Right renal pelvis (tissue), 4 donors: ENCODE measurements around the gene TBC1D22A. TPM values are rescaled to one million over a fixed set of nuclear protein-coding genes. Genes with fewer than 3 reads are reported as not detected.

Experiments used
- DNase-seq, 4 donors: peaks; one replicate each; pipeline ENCODE4 v3.0.0-alpha.2; 2013; ENCODE audit warnings: low read depth in 4 of 4, low spot score in 3 of 4, missing footprints in 1 of 4
- polyA plus RNA-seq, 4 donors: library from polyadenylated mRNA; unstranded; fragments of 120-200 nt; gene quantifications; one replicate each; pipeline ENCODE4 v1.2.1, GENCODE V29; 2013; ENCODE audit not compliant: insufficient read length in 4 of 4

The TBC1D22A gene
- polyA plus RNA-seq, 4 donors, result 17.8 to 19.7 (median 18.2) TPM

GRCh38 chr22:47122441-47123000, 360.1 kb downstream of the TBC1D22A start:
- DNase-seq, result no peak

DNA sequence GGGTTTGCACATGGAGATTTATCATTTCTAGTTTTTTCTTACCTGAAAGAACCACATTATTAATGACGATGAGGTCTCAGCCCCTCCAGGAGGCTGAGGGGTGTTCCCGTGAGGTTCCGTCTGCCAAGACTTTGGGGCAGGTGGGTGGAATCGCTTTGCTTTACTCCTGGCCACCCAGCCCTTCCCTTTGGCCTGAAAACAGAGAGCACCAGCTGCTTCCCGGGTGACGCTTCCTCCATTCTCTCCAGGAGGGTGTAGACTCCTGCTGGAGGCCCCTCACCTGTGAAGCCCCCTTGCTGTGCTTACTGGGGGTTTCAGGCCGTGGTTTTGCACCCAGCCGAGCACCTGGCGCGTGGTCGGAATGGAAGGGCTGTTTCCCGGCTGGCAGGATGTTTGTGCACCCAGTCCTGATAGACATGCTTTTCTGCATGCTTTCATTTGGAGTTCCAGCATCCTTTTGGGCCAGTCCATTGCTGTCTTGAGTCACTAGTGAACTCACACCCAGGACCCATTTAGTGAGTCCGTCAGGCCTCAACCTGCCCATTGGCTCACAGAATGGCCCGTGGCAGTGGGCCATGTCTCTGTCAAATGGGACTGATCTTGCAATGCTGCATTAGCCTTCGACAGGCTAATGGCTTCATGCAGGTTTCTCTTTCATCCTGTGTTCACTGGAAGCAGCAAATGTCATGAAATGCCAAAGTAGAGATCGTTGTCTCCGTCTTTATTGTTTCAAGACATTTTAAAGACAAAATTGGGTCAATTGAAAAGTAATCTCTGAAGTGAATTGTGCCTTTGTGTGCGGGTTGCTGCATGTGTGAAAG, 360.8 kb downstream of the TBC1D22A start:
- no peak for DNase-seq

- DNase-seq, result no peak
Measured at GRCh38 chr22:47123827-47124442, 361.5 kb downstream of the TBC1D22A start.

- DNase-seq, result no peak
Measured at GRCh38 chr22:47124451-47124881, 362.0 kb downstream of the TBC1D22A start.

GRCh38 chr22:47124961-47125360, 362.5 kb downstream of the TBC1D22A start:
- DNase-seq, result no peak

DNA sequence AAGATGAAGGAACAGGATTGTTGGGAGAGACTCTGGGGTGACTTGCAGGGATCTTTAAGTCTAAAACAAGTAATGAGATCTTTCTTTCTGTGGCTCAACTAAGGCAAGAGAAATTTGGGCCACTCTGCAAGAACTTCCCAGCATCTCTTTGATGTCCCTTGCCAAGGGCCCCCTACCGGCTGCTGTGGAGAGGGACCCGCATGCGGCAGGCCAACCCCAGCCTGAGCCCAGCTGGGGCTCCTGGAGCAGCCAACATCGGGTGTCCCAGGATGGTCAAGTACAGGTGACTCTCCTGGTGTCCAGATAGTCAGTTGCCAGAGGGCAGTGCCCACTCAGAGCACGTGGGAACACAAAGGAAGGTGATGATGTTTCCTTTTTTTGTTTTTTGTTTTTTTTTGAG, 363.2 kb downstream of the TBC1D22A start:
- no peak for DNase-seq

GRCh38 chr22:47126344-47126811, 363.9 kb downstream of the TBC1D22A start:
- no peak for DNase-seq

DNA sequence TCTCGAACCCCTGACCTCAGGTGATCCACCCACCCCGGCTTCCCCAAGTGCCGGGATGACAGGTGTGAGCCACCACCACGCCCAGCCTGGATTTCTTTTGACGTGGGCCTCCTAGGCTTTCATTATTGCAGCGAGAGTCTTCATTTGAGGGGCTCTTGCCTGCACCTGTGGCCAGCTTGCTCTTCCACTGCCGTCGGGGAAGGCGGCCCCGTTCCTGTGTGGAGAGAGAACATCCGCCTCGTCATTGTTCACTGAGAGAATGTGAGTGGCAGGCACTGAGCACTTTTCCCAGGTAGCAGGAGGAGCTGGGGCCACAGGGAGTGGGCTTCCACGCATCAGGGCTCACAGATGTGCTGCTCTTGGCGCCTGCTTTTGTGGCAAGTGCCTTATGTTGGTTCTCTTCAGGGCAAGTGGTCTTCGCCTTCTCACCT, 365.0 kb downstream of the TBC1D22A start:
- no peak for DNase-seq

DNA sequence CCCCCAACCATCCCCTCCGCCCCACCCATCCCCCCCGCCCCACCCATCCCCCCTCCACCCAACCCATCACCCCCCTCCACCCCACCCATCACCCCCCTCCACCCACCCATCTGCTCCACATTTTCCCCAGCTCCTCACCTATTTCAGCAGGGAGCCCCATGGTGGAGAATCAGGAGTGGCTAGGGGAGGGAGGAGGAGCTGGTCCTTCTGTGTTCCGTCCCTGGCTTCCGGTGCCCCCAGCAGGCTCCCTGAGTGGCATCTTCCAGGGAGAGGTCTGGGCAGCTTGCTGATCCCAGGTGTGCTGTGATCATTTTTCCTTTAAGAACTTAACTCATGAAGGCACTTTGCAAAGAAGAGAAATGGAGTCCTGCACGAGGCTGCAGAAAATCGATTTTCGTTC, 365.8 kb downstream of the TBC1D22A start:
- DNase-seq, result no peak

GRCh38 chr22:47128622-47129215, 366.3 kb downstream of the TBC1D22A start:
- no peak for DNase-seq

- DNase-seq, result no peak
Measured at GRCh38 chr22:47129902-47130635, 367.6 kb downstream of the TBC1D22A start.

DNA sequence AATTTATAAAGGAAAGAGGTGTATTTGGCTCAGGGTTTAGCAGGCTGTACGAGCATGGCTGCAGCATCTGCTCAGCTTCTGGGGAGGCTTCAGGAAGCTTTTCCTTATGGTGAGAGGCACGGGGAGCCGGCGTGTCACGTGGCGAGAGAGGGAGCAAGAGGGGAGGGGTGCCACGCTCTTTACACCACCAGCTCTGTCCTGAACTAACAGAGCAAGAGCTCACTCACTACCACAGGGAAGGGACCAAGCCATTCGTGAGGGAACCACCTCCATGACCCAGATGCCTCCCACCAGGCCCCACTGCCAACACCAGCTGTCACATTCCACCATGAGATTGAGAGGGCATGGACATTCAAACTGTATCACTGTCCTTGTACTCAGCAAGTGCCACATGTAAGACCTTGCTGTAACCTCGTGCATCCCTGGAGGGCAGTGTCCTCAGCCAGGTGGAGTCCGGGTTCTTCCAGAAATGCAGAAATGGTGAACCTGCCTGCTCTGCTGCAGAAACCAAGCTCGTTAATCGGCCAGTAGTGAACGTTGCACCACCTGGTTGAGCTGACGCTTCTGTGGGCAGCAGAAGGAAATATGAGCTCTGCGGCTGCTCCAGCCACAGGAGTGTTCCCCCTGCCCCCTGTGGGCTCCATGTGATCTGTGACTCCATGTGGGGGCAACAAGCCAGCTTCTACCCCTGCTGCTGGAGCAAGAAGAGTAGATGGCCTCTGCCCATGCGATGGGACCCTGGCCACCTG, 368.6 kb downstream of the TBC1D22A start:
- no peak for DNase-seq

GRCh38 chr22:47131632-47132427, 369.4 kb downstream of the TBC1D22A start:
- DNase-seq, result no peak

DNA sequence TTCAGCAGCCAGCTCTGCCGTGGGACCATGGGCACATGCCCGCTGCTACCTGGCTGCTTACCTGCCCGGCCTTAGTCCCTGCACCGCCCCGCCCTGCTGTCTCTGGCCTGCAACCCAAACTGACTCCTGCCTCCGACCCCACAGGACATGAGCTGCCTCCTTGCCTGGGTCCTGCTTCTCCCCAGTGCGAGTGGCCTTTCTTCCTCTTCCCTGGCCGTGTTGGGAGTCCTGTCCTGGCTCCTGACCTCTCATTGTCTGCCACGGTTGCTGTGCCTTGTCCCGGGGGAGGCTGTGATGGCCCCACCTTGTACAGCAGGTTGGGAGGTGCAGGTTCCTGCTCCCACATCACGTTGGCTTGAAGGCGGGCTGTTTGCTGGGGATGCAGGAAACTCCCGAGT, 370.0 kb downstream of the TBC1D22A start:
- DNase-seq, result no peak

- no peak for DNase-seq
Measured at GRCh38 chr22:47133061-47133969, 370.9 kb downstream of the TBC1D22A start.

GRCh38 chr22:47134222-47134621, 371.8 kb downstream of the TBC1D22A start:
- DNase-seq, result no peak

DNA sequence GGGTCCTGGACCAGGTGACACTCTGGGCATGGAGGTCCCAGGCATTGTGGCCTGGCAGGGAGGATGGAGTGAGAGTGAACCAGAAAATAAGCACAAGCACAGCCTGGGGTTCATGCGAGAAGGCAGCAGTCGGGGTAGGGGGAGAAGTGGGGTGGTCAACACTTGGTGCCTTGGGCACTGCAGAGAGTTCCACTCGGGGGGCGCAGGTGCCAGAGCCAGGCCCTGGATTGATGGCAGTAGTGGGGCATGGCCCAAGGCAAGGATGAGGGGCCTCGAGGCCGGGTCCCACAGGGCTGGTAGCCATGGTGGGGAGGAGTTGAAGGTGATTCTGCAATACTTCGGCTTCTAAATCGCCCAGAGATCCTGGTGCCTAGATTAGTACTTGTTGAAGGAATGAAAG, 372.9 kb downstream of the TBC1D22A start:
- no peak for DNase-seq

- no peak for DNase-seq
Measured at GRCh38 chr22:47136050-47136449, 373.6 kb downstream of the TBC1D22A start.
